ENCODE data around the gene ST3GAL2.
"Not testable (repeated sequence)": the region's sequence is repeated elsewhere in the genome, so short reads cannot be mapped to it uniquely, and the experiment has no call there.

ST3GAL2 gene

DNA sequence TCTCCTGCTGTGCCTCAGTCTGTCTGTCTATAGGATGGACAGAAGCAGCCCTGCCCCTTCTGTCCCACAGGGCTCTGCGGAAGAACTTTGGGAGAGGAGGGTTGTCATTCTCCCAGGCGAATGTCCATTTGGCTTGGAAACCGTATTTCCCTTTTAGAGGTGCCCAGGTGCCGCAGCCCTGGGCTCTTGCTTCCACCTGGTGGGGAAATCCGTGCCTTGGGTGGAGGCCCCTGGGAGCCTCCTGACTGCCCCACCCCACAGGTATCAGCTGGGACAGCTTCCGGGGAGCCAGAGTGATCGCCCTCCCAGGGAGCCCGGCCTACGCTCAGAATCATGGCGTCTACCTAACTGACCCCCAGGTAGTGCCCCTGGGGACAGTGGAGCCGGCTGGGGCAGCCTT lies 28.2 kb upstream of the ST3GAL2 start:
- no peak for DNase-seq

- no peak for DNase-seq
These were observed 27.8 kb upstream of the ST3GAL2 start for GRCh38 chr16:70466805-70467076.

DNA sequence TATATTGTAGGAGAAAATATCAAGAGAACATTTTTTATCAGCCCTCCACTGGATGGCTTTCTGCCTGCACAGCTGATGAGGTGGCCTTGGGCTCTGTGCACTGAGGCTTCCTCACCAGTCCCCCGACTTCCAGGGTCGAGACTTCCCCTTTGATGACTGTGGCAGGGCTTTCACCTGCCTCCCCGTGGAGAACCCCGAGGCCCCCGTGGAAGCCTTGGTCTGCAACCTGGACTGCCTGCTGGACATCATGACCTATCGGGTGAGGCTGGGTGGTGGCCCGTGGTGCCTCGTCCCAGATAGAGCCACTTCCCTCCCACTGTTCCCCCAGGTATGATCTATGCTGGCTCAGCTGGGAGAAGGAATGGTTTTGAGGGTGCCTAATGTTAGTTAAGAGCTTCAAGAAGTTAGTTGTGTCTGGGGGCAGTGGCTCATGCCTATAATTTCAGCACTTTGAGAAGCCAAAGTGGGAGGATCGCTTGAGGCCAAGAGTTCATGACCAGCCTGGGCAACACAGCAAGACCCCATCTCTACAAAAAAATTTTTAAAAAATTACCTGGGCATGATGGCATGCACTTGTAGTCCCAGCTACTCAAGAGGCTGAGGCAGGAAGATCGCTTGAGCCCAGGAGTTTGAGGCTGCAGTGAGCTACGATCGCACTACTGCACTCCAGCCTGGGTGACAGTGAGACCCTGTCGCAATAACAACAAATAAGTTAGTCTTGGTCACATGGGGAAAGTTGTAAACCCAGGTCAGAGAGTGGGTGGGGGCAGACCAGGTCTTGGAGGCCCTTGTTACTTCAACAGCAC lies 27.3 kb upstream of the ST3GAL2 start:
- DNase-seq = no peak

DNA sequence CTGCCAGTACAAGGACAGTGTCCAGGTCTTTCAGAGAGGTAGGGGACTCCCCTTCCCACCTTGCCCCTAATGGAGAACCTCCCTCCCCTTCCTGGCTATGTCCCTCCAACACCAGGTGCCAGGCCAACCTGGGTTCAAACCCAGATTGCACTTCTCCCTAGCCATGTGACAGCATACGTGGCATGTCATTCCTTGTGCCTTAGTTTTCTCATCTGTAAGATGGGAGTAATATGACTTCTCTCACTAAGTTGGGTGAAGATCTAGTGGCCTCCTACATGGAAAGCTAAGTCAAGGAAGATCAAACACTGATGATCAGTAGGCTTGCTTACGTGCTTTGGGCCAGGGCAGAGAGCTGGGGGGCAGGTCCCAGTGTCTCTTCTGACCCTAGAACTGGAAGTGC lies 24.3 kb upstream of the ST3GAL2 start:
- DNase-seq = no peak

DNA sequence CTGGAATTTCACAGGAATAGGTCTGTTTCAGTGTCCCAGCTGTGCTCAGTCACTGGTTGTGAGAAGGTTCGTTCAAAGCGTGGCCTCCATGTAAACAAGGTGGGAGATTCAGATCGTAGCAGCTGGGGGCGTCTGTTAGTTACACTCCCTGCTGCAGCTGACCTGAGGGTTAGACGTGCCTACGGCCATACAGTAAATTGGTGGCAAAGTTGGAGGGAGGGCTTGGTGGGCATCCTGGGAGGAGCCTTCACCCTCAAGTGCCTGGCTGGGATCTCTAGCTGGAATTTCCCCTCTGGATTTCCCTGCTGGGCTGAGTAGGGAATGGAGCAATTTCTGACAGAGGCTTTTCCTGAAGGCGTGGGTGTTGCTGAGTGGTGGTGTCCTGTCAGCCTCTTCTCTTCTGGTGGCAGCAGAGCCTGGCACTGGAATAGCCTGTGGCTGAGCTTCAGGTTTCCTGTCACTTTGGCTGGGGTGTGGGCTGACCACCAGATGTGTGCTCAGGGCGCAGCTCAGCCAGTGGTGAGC lies 21.9 kb upstream of the ST3GAL2 start:
- no peak for DNase-seq

DNA sequence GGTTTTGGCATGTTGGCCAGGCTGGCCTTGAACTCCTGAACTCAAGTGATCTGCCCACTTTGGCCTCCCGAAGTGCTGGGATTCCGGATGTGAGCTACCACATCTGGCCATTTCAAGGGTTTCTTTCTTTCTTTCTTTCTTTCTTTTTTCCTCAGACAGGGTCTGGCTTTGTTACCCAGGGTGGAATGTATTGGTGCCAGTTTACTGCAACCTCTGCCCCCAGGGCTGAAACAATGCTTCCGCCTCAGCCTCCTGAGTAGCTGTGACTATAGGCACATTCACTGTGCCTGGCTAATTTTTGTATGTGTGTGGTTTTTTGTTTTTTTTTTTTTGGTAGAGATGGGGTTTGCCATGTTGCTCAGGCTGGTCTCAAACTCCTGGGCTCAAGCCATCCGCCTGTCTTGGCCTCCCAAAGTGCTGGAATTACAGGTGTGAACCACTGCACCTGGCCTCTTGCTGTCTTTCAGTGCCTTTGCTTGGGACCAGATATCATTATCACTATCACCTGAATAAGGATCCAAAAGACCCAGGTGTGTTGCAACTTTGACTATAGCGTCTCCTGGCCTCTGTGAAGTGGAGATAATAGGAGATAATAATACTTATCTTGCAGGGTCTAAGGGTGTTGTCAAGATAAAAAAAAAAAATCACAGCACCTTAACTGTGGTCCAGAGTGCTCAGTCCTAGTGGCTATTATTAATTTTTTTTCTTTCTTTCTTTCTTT lies 18.7 kb upstream of the ST3GAL2 start:
- no peak for DNase-seq

GRCh38 chr16:70455910-70456309 lies 17.0 kb upstream of the ST3GAL2 start:
- DNase-seq = no peak

DNA sequence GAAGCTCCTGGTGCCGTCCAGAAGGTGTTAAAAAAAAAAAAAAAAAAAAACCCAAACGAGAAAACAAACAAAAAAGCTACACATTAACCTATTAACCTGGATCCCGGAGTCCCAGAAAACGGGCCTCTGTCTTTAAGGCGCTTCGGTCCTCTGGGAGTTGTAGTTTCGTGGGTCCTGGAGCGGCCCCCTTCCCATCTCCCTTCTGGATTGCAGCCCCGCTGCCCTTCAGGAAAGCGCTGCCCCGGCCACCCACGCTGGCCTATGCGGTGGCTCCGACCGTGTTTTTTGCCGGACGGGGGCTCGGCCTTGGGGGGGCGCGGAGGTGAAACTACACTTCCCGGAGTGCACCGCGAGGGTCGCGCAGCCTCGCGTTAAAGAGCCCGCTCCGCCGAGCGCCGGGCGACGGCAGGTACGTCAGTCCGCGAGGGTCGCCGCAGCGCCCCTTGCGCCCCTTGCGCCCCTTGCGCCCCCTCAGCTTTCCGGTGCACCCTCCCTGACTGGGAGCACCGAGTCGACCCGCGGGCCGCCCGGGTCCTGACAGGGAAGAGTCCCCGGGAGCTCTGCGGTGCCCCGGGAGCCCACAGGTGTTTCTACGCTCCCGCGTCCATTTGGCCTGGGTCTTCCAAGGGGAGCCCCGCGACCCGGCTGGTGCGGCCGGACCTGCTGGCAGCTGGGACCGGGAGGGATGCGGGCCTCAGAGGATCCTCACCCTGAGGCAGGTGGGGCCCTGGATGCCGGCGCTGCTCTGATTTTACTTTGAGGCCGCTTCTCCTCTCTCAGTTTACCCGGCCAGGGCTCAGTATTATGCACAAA lies 15.5 kb upstream of the ST3GAL2 start, which contains the start of gene FCSK:
Gene FCSK, plus strand, starts transcription at position 374 of the 813 bp plus-strand sequence. CDS start 8,596 bp downstream, outside the sequence.
- no peak for DNase-seq

DNA sequence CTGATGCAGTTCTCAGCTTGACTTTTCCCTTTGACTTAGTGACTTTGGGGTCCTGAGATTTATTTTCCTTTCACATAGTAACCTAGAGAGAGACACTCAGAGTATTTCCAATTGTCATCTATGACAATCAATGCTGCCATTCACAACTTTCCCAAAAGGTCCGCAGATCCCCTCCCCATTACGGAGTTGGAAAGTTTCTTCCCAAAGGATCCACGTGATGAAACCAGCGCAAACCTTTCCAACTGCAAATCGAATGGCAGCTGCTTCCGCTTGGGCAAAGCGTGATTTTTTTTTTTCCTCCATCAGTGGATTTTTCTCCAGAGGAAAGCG lies 15.0 kb upstream of the ST3GAL2 start:
- DNase-seq = no peak

- no peak for DNase-seq
These were observed 14.4 kb upstream of the ST3GAL2 start for GRCh38 chr16:70453117-70453891.

DNA sequence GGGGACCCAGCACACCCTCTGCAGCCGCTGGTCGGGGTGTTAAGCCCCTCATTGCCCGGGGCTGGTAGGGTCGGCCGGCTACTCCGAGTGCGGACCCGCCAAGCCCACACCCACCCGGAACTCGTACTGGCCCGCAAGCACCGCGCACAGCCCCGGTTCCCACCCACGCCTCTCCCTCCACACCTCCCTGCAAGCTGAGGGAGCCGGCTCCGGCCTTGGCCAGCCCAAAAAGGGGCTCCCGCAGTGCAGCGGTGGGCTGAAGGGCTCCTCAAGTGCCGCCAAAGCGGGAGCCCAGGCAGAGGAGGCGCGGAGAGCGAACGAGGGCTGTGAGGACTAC lies 12.1 kb upstream of the ST3GAL2 start:
- not testable (repeated sequence) for DNase-seq

DNA sequence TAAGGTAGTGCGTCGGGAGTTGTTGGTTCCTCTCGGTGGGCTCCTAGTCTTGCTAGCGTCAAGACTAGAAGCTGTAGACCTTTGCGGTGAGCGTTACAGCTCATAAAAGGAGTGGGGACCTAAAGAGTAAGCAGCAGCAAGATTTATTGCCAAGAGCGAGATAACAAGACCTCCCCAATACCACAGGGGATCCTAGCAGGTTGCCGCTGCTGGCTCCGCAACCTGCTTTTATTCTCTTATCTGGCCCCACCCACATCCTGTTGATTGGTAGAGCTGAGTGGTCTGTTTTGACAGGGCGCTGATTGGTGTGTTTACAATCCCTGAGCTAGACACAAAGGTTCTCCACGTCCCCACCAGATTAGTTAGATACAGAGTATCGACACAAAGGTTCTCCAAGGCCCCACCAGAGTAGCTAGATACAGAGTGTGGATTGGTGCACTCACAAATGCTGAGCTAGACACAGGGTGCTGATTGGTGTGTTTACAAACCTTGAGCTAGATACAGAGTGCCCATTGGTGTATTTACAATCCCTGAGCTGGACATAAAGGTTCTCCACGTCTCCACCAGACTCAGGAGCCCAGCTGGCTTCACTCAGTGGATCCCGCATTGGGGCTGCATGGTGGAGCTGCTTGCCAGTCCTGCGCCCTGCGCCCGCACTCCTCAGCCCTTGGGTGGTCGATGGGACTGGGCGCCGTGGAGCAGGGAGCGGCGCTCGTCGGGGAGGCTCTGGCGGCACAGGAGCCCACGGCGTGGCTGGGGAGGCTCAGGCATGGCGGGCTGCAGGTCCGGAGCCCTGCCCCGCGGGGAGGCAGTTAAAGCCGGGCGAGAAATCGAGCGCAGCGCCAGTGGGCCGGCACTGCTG lies 11.5 kb upstream of the ST3GAL2 start:
- DNase-seq = not testable (repeated sequence)

DNA sequence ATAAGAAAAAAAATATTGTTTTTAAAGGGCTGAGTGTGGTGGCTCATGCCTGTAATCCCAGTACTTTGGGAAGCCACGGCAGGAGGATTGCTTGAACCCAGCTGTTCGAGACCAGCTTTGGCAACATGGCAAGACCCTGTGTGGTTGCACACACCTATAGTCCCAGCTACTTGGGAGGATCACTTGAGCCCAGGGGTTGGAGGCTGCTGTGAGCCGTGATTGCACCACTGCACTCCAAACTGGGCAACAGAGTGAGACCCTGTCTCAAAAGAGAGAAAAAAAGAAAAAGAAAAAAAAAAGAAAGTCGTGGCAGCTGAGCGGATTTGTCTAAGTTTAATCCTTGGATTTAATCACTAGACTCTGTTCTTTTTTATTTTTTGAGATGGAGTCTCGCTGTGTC lies 9.2 kb upstream of the ST3GAL2 start:
- DNase-seq = no peak

DNA sequence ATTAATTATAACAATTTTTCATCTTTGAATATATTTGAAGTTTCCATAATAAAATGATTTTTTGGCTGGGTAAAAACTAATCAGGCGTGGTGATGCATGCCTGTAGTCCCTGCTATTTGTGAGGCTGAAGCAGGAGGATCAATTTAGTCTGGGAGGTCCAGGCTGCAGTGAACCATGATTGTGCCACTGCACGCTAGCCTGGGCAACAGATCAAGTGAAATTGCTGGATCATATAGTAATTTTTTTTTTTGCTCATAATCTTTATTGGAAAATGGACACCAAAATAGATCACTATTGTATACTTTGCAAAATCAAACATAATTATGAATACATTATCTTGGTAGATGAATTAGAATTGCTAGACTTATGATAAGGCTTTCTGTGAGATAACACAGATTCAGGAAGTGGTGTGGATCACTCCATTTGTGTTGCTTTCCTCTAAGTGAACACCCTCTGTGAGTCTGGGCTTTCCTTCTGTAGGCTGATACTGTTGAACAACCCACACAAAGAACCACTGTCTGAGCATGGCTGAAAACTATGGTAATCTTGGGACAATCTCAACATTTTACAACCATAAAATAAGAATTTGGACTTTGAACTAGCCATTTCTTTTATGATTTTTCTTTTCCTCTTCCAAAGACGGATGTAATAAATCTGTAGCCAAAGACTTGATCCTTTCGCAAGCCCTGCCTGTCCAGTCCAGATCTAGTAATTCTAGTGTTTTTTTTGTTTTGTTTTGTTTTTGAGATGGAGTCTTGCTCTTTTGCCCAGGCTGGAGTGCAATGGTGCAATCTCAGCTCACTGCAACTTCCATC lies 5.6 kb upstream of the ST3GAL2 start:
- no peak for DNase-seq

GRCh38 chr16:70442344-70442743 lies 3.4 kb upstream of the ST3GAL2 start:
- DNase-seq = no peak

DNA sequence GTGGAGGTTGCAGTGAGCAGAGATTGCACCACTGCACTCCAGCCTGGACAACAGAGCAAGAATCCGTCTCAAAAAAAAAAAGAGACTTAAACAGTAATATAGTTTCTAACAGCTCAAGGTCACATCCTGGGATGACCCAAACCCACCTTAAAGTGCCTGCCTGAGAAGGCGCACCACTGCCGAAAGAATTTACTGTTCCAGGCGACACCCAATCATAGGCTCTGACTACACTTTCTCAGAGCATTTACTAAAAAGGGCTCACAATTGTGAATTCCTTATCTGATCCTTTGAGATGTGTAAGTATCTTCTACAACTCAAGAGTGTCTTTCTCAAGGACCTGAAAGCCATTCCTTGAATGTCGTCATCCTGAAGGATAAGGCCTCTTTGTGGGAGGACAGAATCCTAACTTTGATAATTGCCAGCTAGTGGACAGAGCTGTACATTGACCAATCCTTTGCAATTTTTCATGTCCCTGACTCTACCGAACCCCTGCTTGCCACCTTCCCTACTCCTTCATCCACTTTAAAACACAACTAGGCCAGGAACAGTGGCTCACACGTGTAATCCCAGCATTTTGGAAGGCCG lies 2.6 kb upstream of the ST3GAL2 start:
- no peak for DNase-seq

- no peak for DNase-seq
These were observed 1.3 kb upstream of the ST3GAL2 start for GRCh38 chr16:70440009-70440692.

- DNase-seq = no peak
These were observed 323 bp downstream of the ST3GAL2 start for GRCh38 chr16:70438585-70438968.

DNA sequence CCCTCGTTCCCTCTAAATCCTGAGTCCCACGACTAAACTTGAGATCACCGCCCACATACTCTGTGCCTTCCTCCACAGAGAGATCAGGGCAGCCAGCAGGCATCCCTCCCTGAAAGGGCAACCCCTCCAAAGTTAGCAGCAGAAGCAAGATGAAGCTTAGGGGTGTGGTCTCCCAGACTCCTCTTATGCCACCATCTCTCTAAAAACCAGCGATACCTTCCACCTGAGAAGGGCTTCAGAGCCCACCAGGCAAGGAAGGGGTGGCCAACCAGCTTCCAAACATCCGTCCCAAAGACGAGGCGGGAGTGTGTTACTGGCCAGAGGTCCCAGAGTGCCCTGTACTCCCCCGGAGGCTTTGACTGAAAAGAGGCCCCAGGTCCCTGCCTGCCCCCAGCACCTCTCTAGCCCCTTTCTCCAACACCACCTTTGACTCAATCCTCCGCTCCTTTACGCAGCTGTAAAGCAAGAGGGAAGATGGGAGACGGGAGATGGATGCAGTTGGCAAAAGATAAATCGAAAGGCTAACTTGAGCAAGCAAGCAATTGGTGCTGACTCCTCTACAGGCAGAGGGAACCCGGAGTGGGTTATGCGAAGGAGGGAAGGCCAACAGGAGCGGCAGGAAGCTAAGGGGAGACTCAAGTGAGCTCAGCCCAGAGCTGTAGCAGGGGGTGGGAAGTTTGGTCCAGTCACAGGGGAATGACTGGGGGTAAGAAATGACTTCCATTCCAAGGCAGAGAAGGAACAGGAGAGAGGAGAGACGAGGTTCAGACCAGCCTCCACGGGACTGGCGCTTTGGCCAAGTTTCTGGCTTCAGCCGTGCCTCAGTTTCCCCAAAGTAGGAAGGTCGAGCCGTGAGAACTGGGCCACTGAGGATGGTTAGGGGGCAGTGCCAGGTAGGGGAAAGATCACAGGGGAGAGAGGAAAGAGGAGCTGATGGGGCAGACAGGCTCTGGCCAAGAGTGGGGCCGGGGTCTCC lies 1.0 kb downstream of the ST3GAL2 start:
- DNase-seq = no peak
